K562 (cell line): ENCODE measurements around the gene MLX.

Experiments used
- CHD4 ChIP-seq: fragments of 200-600 bp; sonication (generic); IDR thresholded peaks from 3 replicates; pipeline ENCODE4 v1.6.1; 2012; ENCODE audit warnings: low read depth, mild to moderate bottlenecking, mixed read lengths, low read length, inconsistent platforms; ENCODE audit not compliant: insufficient read depth, insufficient replicate concordance, poor library complexity, severe bottlenecking
- MAFG ChIP-seq: fragments of 450-650 bp; conservative IDR thresholded peaks from 2 replicates; pipeline ENCODE4 v1.6.1; 2016; ENCODE audit warnings: missing genetic modification characterization, missing compliant biosample characterization
- NELFE ChIP-seq: IDR thresholded peaks from 2 replicates; pipeline ENCODE4 v1.6.1; 2011; ENCODE audit warnings: mild to moderate bottlenecking; ENCODE audit not compliant: insufficient read depth, insufficient read length
- RBBP5 ChIP-seq: fragments of 200-600 bp; sonication (generic); IDR thresholded peaks from 2 replicates; pipeline ENCODE4 v1.6.1; 2012; ENCODE audit warnings: borderline replicate concordance, mild to moderate bottlenecking, low read length, control low read depth, inconsistent platforms; ENCODE audit not compliant: insufficient read depth, poor library complexity, severe bottlenecking
- XRCC5 ChIP-seq: fragments of 200-400 bp; formaldehyde crosslinking; IDR thresholded peaks from 2 replicates; pipeline ENCODE4 v1.6.1; 2017; ENCODE audit warnings: low read depth, mild to moderate bottlenecking, low read length
- TF ChIP-seq, protein P1 (sequence below): fragments of 450-650 bp; formaldehyde crosslinking; IDR thresholded peaks from 2 replicates; pipeline ENCODE4 v1.4.0; 2020; ENCODE audit warnings: mild to moderate bottlenecking
- TF ChIP-seq, protein P2 (sequence below): fragments of 250-450 bp; sonication (Bioruptor Pico); IDR thresholded peaks from 2 replicates; pipeline ENCODE4 v1.4.0; 2020; ENCODE audit warnings: mild to moderate bottlenecking, moderate library complexity
- TF ChIP-seq, protein P3 (sequence below): sonication (generic); formaldehyde crosslinking; IDR thresholded peaks from 2 replicates; pipeline ENCODE4 v1.9.0; 2022; ENCODE audit warnings: mild to moderate bottlenecking, missing genetic modification reagents
- TF ChIP-seq, protein P4 (sequence below): sonication (generic); formaldehyde crosslinking; IDR thresholded peaks from 2 replicates; pipeline ENCODE4 v1.5.0; 2020; ENCODE audit warnings: missing genetic modification reagents
- TF ChIP-seq, protein P5 (sequence below), 2 experiments: IDR thresholded peaks; 2 replicates each; pipeline ENCODE4 v1.6.1; 2012; ENCODE audit warnings: improper control_type of control experiment in 2 of 2, low read depth in 2 of 2, low read length in 2 of 2, borderline replicate concordance in 1 of 2

DNA sequence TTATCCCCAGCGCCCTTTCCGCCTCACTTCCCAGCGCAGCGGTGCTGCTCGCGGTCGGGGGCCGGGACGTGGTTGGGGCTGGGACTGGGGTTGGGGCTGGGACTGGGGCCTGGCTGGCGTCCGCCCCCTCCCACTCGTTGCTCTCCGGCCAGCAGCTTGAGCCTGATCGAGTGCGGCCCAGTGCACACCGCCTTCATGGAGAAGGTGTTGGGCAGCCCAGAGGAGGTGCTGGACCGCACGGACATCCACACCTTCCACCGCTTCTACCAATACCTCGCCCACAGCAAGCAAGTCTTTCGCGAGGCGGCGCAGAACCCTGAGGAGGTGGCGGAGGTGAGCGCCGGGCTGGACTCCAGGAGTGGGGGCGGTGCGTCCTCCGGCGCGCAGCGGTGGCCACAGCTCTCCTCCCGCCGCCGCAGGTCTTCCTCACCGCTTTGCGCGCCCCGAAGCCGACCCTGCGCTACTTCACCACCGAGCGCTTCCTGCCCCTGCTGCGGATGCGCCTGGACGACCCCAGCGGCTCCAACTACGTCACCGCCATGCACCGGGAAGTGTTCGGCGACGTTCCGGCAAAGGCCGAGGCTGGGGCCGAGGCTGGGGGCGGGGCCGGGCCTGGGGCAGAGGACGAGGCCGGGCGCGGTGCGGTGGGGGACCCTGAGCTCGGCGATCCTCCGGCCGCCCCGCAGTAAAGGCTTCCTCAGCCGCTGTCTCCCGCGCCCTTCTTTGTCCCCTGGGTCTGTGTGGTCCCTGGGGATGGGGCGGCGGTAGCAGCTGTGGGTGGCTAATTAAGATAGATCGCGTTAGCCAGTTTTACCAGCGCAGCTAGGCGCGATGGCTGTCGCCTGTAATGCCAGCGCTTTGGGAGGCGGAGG is 12.4 kb upstream of the MLX start:
- TF ChIP-seq, protein P1, sequence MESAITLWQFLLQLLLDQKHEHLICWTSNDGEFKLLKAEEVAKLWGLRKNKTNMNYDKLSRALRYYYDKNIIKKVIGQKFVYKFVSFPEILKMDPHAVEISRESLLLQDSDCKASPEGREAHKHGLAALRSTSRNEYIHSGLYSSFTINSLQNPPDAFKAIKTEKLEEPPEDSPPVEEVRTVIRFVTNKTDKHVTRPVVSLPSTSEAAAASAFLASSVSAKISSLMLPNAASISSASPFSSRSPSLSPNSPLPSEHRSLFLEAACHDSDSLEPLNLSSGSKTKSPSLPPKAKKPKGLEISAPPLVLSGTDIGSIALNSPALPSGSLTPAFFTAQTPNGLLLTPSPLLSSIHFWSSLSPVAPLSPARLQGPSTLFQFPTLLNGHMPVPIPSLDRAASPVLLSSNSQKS (CRISPR knock-in tag), result no peak
- TF ChIP-seq RBBP5 (peak; percentile 69), XRCC5 (no peak), MAFG (tag) (no peak), CHD4 (no peak), NELFE (no peak)
- TF ChIP-seq, protein P2, sequence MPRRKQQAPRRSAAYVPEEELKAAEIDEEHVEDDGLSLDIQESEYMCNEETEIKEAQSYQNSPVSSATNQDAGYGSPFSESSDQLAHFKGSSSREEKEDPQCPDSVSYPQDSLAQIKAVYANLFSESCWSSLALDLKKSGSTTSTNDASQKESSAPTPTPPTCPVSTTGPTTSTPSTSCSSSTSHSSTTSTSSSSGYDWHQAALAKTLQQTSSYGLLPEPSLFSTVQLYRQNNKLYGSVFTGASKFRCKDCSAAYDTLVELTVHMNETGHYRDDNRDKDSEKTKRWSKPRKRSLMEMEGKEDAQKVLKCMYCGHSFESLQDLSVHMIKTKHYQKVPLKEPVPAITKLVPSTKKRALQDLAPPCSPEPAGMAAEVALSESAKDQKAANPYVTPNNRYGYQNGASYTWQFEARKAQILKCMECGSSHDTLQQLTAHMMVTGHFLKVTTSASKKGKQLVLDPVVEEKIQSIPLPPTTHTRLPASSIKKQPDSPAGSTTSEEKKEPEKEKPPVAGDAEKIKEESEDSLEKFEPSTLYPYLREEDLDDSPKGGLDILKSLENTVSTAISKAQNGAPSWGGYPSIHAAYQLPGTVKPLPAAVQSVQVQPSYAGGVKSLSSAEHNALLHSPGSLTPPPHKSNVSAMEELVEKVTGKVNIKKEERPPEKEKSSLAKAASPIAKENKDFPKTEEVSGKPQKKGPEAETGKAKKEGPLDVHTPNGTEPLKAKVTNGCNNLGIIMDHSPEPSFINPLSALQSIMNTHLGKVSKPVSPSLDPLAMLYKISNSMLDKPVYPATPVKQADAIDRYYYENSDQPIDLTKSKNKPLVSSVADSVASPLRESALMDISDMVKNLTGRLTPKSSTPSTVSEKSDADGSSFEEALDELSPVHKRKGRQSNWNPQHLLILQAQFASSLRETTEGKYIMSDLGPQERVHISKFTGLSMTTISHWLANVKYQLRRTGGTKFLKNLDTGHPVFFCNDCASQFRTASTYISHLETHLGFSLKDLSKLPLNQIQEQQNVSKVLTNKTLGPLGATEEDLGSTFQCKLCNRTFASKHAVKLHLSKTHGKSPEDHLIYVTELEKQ (CRISPR knock-in tag), result no peak
- TF ChIP-seq, protein P3, sequence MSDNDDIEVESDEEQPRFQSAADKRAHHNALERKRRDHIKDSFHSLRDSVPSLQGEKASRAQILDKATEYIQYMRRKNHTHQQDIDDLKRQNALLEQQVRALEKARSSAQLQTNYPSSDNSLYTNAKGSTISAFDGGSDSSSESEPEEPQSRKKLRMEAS (CRISPR knock-in tag), result 0 out of 2 replicates have a peak, but pooled peaks have one; percentile 12
- TF ChIP-seq, protein P4, sequence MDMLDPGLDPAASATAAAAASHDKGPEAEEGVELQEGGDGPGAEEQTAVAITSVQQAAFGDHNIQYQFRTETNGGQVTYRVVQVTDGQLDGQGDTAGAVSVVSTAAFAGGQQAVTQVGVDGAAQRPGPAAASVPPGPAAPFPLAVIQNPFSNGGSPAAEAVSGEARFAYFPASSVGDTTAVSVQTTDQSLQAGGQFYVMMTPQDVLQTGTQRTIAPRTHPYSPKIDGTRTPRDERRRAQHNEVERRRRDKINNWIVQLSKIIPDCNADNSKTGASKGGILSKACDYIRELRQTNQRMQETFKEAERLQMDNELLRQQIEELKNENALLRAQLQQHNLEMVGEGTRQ (CRISPR knock-in tag), result no peak
- TF ChIP-seq, protein P5, sequence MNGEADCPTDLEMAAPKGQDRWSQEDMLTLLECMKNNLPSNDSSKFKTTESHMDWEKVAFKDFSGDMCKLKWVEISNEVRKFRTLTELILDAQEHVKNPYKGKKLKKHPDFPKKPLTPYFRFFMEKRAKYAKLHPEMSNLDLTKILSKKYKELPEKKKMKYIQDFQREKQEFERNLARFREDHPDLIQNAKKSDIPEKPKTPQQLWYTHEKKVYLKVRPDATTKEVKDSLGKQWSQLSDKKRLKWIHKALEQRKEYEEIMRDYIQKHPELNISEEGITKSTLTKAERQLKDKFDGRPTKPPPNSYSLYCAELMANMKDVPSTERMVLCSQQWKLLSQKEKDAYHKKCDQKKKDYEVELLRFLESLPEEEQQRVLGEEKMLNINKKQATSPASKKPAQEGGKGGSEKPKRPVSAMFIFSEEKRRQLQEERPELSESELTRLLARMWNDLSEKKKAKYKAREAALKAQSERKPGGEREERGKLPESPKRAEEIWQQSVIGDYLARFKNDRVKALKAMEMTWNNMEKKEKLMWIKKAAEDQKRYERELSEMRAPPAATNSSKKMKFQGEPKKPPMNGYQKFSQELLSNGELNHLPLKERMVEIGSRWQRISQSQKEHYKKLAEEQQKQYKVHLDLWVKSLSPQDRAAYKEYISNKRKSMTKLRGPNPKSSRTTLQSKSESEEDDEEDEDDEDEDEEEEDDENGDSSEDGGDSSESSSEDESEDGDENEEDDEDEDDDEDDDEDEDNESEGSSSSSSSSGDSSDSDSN (IDR thresholded peaks at IDR 0.05; ENCODE audit: borderline replicate concordance in 1 of 2, low read depth in 2 of 2, low read length in 2 of 2), result peak in 1 of 2 experiments; percentile 28; a peak in 3 of 4 replicates
